IPS-15b (cell line): ENCODE results near the gene INTS4.
"Not testable (repeated sequence)": the region's sequence is repeated elsewhere in the genome, so short reads cannot be mapped to it uniquely, and the experiment has no call there.

Source experiments
- H3K27me3 ChIP-seq: one replicate; pipeline ENCODE4 v1.6.1; 2013; ENCODE audit warnings: low read length; ENCODE audit not compliant: control insufficient read depth, insufficient read depth
- H3K36me3 ChIP-seq: one replicate; pipeline ENCODE4 v1.6.1; 2013; ENCODE audit warnings: low read length; ENCODE audit not compliant: control insufficient read depth, insufficient read depth
- H3K4me1 ChIP-seq: one replicate; pipeline ENCODE4 v1.6.1; 2013; ENCODE audit warnings: mild to moderate bottlenecking, low read length; ENCODE audit not compliant: control insufficient read depth, insufficient read depth
- H3K4me3 ChIP-seq: one replicate; pipeline ENCODE4 v1.5.1; 2013; ENCODE audit warnings: low read depth, low read length
- H3K9ac ChIP-seq: one replicate; pipeline ENCODE4 v1.6.1; 2013; ENCODE audit warnings: low read depth, mild to moderate bottlenecking, low read length
- H3K9me3 ChIP-seq: one replicate; pipeline ENCODE4 v1.6.1; 2013; ENCODE audit warnings: mild to moderate bottlenecking, low read length; ENCODE audit not compliant: control insufficient read depth, insufficient read depth

Gene INTS4

GRCh38 chr11:77868744-77869143 lies 125.7 kb downstream of the INTS4 start:
- Histone ChIP-seq H3K9me3 (no peaks in the 10 kb centered on the region), H3K4me3 (no peak overlapping the region), H3K27me3 (no peaks in the 10 kb centered on the region), H3K36me3 (peaks cover 3% of the 10 kb centered on the region), H3K4me1 (no peaks in the 10 kb centered on the region), H3K9ac (no peak overlapping the region)

GRCh38 chr11:77866336-77866735 lies 128.1 kb downstream of the INTS4 start:
- Histone ChIP-seq H3K36me3 (peaks cover 3% of the 10 kb centered on the region), H3K4me3 (no peak overlapping the region), H3K9ac (no peak overlapping the region), H3K9me3 (no peaks in the 10 kb centered on the region), H3K27me3 (no peaks in the 10 kb centered on the region), H3K4me1 (no peaks in the 10 kb centered on the region)

GRCh38 chr11:77865805-77866204 lies 128.7 kb downstream of the INTS4 start:
- Histone ChIP-seq H3K9me3 (no peaks in the 10 kb centered on the region), H3K4me1 (no peaks in the 10 kb centered on the region), H3K36me3 (peaks cover 3% of the 10 kb centered on the region), H3K4me3 (no peak overlapping the region), H3K27me3 (no peaks in the 10 kb centered on the region), H3K9ac (no peak overlapping the region)

- H3K27me3 ChIP-seq, H3K9me3 ChIP-seq, H3K4me1 ChIP-seq, H3K36me3 ChIP-seq, H3K4me3 ChIP-seq, H3K9ac ChIP-seq: not testable (repeated sequence)
These were observed 133.0 kb downstream of the INTS4 start for GRCh38 chr11:77861444-77861843.

- peaks cover 14% of the 10 kb centered on the region for H3K9me3 ChIP-seq
- H3K36me3 ChIP-seq, H3K4me3 ChIP-seq, H3K27me3 ChIP-seq, H3K9ac ChIP-seq, H3K4me1 ChIP-seq: not testable (repeated sequence)
These were observed 136.5 kb downstream of the INTS4 start for GRCh38 chr11:77857906-77858457.

GRCh38 chr11:77854838-77855237 lies 139.6 kb downstream of the INTS4 start:
- H3K36me3 ChIP-seq: no peaks in the 10 kb centered on the region
- H3K9me3 ChIP-seq: peaks cover 14% of the 10 kb centered on the region
- no peak overlapping the region for H3K9ac ChIP-seq
- H3K27me3 ChIP-seq: no peaks in the 10 kb centered on the region
- no peaks in the 10 kb centered on the region for H3K4me1 ChIP-seq
- no peak overlapping the region for H3K4me3 ChIP-seq

GRCh38 chr11:77851503-77851902 lies 143.0 kb downstream of the INTS4 start:
- no peak overlapping the region for H3K9ac ChIP-seq
- H3K4me3 ChIP-seq: no peak overlapping the region
- no peaks in the 10 kb centered on the region for H3K36me3 ChIP-seq
- no peaks in the 10 kb centered on the region for H3K27me3 ChIP-seq
- no peaks in the 10 kb centered on the region for H3K4me1 ChIP-seq
- peaks cover 14% of the 10 kb centered on the region for H3K9me3 ChIP-seq

GRCh38 chr11:77843700-77844099 lies 150.8 kb downstream of the INTS4 start:
- not testable (repeated sequence) for H3K4me1 ChIP-seq, H3K9ac ChIP-seq, H3K9me3 ChIP-seq, H3K4me3 ChIP-seq, H3K36me3 ChIP-seq, H3K27me3 ChIP-seq

GRCh38 chr11:77842441-77843121 lies 151.9 kb downstream of the INTS4 start:
- no peaks in the 10 kb centered on the region for H3K36me3 ChIP-seq
- H3K9me3 ChIP-seq: no peaks in the 10 kb centered on the region
- H3K9ac ChIP-seq: no peak overlapping the region
- no peaks in the 10 kb centered on the region for H3K4me1 ChIP-seq
- H3K27me3 ChIP-seq: no peaks in the 10 kb centered on the region
- H3K4me3 ChIP-seq: no peak overlapping the region

GRCh38 chr11:77833302-77833701 lies 161.2 kb downstream of the INTS4 start:
- Histone ChIP-seq H3K9me3 (peaks cover 4% of the 10 kb centered on the region), H3K36me3 (no peaks in the 10 kb centered on the region), H3K4me3 (no peak overlapping the region), H3K4me1 (no peaks in the 10 kb centered on the region), H3K9ac (no peak overlapping the region), H3K27me3 (no peaks in the 10 kb centered on the region)

GRCh38 chr11:77828926-77829325 lies 165.5 kb downstream of the INTS4 start:
- Histone ChIP-seq H3K4me1 (no peaks in the 10 kb centered on the region), H3K4me3 (no peak overlapping the region), H3K36me3 (no peaks in the 10 kb centered on the region), H3K9ac (no peak overlapping the region), H3K9me3 (peaks cover 4% of the 10 kb centered on the region), H3K27me3 (no peaks in the 10 kb centered on the region)
